ENCODE results near the gene HOXB5. TPM values are rescaled to one million over a fixed set of nuclear protein-coding genes. Genes with fewer than 3 reads are reported as not detected.

The HOXB5 gene
- polyA plus RNA-seq, 4 donors, result 28.8 to 38.4 (median 33.5) TPM

DNA sequence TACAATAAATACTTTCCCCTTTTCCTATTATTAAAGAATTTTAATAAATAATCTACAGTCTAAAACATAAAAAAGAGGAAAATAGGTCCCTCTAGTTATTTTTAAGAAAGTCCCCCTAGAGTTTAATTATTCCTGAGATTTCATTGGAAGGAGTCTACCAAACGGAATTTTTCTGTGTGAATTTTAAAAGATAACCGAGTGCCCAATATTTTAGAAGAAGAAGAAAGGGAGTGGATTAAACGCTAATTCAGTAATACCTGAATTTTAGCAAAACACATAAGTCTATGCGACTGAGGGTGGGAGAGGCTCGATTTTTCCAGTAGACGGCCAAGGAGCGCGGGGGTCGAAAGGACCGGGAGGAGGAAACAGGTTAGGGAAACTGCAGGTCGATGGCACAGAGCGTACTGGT lies 50.9 kb downstream of the HOXB5 start:
- DNase-seq (ENCODE audit: low read depth in 4 of 4, low spot score in 3 of 4), result no peak

GRCh38 chr17:48542114-48542656 lies 51.4 kb downstream of the HOXB5 start:
- DNase-seq (ENCODE audit: low read depth in 4 of 4, low spot score in 3 of 4), result no peak

GRCh38 chr17:48541577-48542113 lies 51.9 kb downstream of the HOXB5 start:
- no peak for DNase-seq (ENCODE audit: low read depth in 4 of 4, low spot score in 3 of 4)

Other genes starting within 250 kb of the HOXB5 start
- gene SKAP1, start 163.6 kb downstream of the HOXB5 start, polyA plus RNA-seq (ENCODE audit: insufficient read length in 4 of 4), result 10 to 100 TPM; 10.5 to 12.8 (median 12.2) TPM
- gene HOXB1, start 62.8 kb downstream of the HOXB5 start, polyA plus RNA-seq (ENCODE audit: insufficient read length in 4 of 4), result under 1 TPM; 0.27 to 0.34 (median 0.29) TPM
- 10 to 100 TPM; 43.5 to 61.1 (median 56.7) TPM for gene HOXB2, start 48.7 kb downstream of the HOXB5 start, polyA plus RNA-seq (ENCODE audit: insufficient read length in 4 of 4)
- gene HOXB4, start 15.4 kb downstream of the HOXB5 start, polyA plus RNA-seq (ENCODE audit: insufficient read length in 4 of 4), result 10 to 100 TPM in 3 of 4 donors, 1 to 10 TPM in 1; 9.3 to 12.7 (median 10.8) TPM
- 100 to 1,000 TPM; 145 to 170 (median 155) TPM for gene HOXB3, start 3.5 kb downstream of the HOXB5 start, polyA plus RNA-seq (ENCODE audit: insufficient read length in 4 of 4)
- gene HOXB6, start 11.2 kb upstream of the HOXB5 start, polyA plus RNA-seq (ENCODE audit: insufficient read length in 4 of 4), result 100 to 1,000 TPM in 1 of 4 donors, 10 to 100 TPM in 3; 81.5 to 108 (median 90.6) TPM
- 10 to 100 TPM; 37.4 to 44.0 (median 40.5) TPM for gene HOXB7, start 17.2 kb upstream of the HOXB5 start, polyA plus RNA-seq (ENCODE audit: insufficient read length in 4 of 4)
- gene HOXB8, start 21.5 kb upstream of the HOXB5 start, polyA plus RNA-seq (ENCODE audit: insufficient read length in 4 of 4), result 10 to 100 TPM; 47.3 to 55.5 (median 48.6) TPM
- gene HOXB9, start 32.6 kb upstream of the HOXB5 start, polyA plus RNA-seq (ENCODE audit: insufficient read length in 4 of 4), result 10 to 100 TPM; 51.6 to 75.3 (median 66.7) TPM
- gene PRAC1, start 128.7 kb upstream of the HOXB5 start, polyA plus RNA-seq (ENCODE audit: insufficient read length in 4 of 4), result not detected
- not detected for gene PRAC2, start 129.4 kb upstream of the HOXB5 start, polyA plus RNA-seq (ENCODE audit: insufficient read length in 4 of 4)
- gene HOXB13, start 135.0 kb upstream of the HOXB5 start, polyA plus RNA-seq (ENCODE audit: insufficient read length in 4 of 4), result not detected
- under 1 TPM; 0.35 to 0.50 (median 0.43) TPM for gene TTLL6, start 223.4 kb upstream of the HOXB5 start, polyA plus RNA-seq (ENCODE audit: insufficient read length in 4 of 4)
- gene CALCOCO2, start 237.3 kb upstream of the HOXB5 start, polyA plus RNA-seq (ENCODE audit: insufficient read length in 4 of 4), result 10 to 100 TPM; 70.1 to 87.4 (median 83.2) TPM